ENCODE data around the gene LAMA1. TPM values are rescaled to one million over a fixed set of nuclear protein-coding genes. Genes with fewer than 3 reads are reported as not detected.

Gene LAMA1, protein sequence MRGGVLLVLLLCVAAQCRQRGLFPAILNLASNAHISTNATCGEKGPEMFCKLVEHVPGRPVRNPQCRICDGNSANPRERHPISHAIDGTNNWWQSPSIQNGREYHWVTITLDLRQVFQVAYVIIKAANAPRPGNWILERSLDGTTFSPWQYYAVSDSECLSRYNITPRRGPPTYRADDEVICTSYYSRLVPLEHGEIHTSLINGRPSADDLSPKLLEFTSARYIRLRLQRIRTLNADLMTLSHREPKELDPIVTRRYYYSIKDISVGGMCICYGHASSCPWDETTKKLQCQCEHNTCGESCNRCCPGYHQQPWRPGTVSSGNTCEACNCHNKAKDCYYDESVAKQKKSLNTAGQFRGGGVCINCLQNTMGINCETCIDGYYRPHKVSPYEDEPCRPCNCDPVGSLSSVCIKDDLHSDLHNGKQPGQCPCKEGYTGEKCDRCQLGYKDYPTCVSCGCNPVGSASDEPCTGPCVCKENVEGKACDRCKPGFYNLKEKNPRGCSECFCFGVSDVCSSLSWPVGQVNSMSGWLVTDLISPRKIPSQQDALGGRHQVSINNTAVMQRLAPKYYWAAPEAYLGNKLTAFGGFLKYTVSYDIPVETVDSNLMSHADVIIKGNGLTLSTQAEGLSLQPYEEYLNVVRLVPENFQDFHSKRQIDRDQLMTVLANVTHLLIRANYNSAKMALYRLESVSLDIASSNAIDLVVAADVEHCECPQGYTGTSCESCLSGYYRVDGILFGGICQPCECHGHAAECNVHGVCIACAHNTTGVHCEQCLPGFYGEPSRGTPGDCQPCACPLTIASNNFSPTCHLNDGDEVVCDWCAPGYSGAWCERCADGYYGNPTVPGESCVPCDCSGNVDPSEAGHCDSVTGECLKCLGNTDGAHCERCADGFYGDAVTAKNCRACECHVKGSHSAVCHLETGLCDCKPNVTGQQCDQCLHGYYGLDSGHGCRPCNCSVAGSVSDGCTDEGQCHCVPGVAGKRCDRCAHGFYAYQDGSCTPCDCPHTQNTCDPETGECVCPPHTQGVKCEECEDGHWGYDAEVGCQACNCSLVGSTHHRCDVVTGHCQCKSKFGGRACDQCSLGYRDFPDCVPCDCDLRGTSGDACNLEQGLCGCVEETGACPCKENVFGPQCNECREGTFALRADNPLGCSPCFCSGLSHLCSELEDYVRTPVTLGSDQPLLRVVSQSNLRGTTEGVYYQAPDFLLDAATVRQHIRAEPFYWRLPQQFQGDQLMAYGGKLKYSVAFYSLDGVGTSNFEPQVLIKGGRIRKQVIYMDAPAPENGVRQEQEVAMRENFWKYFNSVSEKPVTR (N-terminal part only)
- total RNA-seq (2022) (122 and 129 TPM in 2 replicates), Bru-seq, nascent RNA (percentile 78 among the genes with signal in this experiment), BruChase-seq, experiment 1, labeled RNA remaining after a 2-hour chase (percentile 78 among the genes with signal in this experiment), BruChase-seq, experiment 2, labeled RNA remaining after a 6-hour chase (percentile 84 among the genes with signal in this experiment)
- long read RNA-seq, partial matches to known transcripts: 35 of 51 reads
- long read RNA-seq, other reads (novel, unspliced or antisense): 16 of 51 reads

DNA sequence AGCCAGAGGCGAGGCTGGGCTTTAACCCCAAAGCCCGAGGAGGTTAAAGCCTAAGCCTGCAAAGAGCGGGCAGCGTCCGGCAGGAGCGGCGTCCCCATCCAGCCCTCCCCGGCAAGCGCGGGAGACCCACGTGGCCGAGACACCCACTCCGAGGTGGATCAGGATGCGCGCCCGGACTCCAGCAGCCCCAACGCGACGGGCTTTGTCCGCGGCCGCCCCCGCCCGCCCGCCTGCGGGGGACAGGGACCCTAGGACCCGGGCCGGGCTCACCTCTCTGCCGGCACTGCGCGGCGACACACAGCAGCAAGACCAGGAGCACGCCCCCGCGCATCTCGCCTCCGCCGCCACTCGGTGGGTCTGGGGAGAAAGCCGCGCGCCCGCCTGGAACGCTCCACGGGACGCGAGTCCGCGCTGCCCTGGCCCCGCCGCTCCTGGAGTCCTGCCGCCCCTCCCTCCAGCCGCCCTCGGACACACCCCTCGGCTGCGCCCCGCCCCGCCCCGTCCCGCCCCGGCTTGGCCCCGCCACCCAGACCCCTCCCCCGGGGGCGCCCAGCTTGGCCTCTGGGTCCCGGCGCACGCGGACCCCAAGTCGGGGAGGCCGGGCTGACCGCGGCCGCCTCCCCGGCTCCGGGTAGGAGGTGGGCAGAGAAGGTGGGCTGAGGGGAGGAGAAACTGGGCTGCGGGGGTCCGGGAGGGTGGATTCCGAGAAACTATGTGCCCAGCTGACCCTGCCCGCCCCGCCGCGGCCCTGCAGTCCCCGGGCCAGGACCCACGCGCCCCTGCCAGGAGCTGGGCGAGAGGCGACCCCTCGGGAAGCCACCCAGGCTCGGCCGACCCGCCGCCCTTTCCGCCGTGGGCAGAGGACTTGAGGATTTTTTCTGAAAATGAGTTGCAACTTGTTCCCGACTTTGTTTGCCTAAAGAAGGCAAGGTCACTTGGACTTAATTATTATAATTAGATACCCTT, at the start of gene LAMA1:
TSS of gene LAMA1 (minus strand) at position 408 of the 966 bp plus-strand sequence. CDS start at position 331, 77 bp downstream.
- Mint-ChIP-seq H3K27me3 (ENCODE audit: insufficient read depth, unreplicated experiment) (no peaks in the 10 kb centered on the region), H3K27ac (ENCODE audit: unreplicated experiment) (no peak within 1 kb of the TSS), H3K9me3 (ENCODE audit: unreplicated experiment) (peaks cover 5% of the 10 kb centered on the region), H3K36me3 (ENCODE audit: insufficient read depth, unreplicated experiment) (no peaks in the 10 kb centered on the region), H3K4me1 (ENCODE audit: low read depth, unreplicated experiment) (peaks cover 25% of the 10 kb centered on the region), H3K4me3 (ENCODE audit: unreplicated experiment) (no peak within 1 kb of the TSS)
- intact Hi-C loops (cut with micrococcal nuclease; ENCODE audit: unreplicated experiment): no loop called here
- H3K27me3 ChIP-seq (replicated peaks; ENCODE audit: control insufficient read depth, insufficient read depth, low read length): no peaks in the 10 kb centered on the region
- peaks cover 22% of the 10 kb centered on the region for H3K4me1 ChIP-seq
- ChIA-PET CTCF (no interaction called here), POLR2A (no interaction called here)
- no peak within 1 kb of the TSS for H3K4me3 ChIP-seq (ENCODE audit: low read depth, low read length)
- TF ChIP-seq, protein P1, sequence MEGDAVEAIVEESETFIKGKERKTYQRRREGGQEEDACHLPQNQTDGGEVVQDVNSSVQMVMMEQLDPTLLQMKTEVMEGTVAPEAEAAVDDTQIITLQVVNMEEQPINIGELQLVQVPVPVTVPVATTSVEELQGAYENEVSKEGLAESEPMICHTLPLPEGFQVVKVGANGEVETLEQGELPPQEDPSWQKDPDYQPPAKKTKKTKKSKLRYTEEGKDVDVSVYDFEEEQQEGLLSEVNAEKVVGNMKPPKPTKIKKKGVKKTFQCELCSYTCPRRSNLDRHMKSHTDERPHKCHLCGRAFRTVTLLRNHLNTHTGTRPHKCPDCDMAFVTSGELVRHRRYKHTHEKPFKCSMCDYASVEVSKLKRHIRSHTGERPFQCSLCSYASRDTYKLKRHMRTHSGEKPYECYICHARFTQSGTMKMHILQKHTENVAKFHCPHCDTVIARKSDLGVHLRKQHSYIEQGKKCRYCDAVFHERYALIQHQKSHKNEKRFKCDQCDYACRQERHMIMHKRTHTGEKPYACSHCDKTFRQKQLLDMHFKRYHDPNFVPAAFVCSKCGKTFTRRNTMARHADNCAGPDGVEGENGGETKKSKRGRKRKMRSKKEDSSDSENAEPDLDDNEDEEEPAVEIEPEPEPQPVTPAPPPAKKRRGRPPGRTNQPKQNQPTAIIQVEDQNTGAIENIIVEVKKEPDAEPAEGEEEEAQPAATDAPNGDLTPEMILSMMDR (IDR thresholded peaks at IDR 0.05; ENCODE audit: insufficient read depth in 1 of 2, low read depth in 1 of 2, low read length in 1 of 2, severe bottlenecking in 1 of 2, unreplicated experiment in 1 of 2): no peak
- no peak for DNase-seq
- H3K36me3 ChIP-seq (ENCODE audit: control insufficient read depth, insufficient read depth, low read length): no peaks in the 10 kb centered on the region
- no TSS peak for BruUV-seq (replicated peaks)
- H3K9me3 ChIP-seq: no peaks in the 10 kb centered on the region

DNA sequence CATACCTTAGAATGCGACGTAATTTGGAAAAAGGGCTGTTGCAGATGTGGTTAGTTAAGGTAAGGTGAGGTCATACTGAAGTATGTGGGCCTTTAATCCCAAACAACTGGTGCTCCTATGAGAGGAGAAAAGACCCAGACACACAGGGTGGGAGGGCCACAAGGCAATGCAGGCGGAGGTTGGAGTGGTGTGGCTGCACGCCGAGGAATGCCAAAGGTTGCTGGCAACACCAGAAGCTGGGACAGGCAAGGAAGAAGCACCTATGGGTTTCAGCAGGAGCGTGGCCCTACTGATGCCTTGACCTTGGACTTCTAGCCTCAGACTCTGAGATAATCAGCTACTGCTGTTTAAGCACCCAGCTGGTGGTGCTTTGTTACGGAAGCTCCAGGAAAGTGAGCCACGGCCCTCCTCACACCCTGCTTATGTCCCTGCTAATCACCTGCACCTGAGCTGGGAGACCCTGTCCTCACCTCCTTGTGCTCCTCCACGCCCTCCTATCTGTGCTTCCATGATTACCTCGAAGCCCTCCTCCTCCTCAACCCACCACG, 48.3 kb upstream of the LAMA1 start:
- Mint-ChIP-seq H3K4me3 (ENCODE audit: unreplicated experiment) (no peak overlapping the region), H3K36me3 (ENCODE audit: insufficient read depth, unreplicated experiment) (peaks cover 6% of the 10 kb centered on the region), H3K27me3 (ENCODE audit: insufficient read depth, unreplicated experiment) (no peaks in the 10 kb centered on the region), H3K4me1 (ENCODE audit: low read depth, unreplicated experiment) (peaks cover 58% of the 10 kb centered on the region), H3K27ac (ENCODE audit: unreplicated experiment) (peak overlapping the region; percentile 22), H3K9me3 (ENCODE audit: unreplicated experiment) (no peaks in the 10 kb centered on the region)
- ChIA-PET CTCF (interaction anchor here (1.0 to 1.5 kb wide), 3 partner anchors 8 to 33 kb away, joined by 3 to 4 read pairs (median 4); no protein-coding TSS in a partner anchor), POLR2A (no interaction called here)
- intact Hi-C loops (cut with micrococcal nuclease; ENCODE audit: unreplicated experiment): no loop called here
- Histone ChIP-seq H3K4me3 (ENCODE audit: low read depth, low read length) (no peak overlapping the region), H3K4me1 (peaks cover 75% of the 10 kb centered on the region), H3K9me3 (no peaks in the 10 kb centered on the region), H3K27me3 (replicated peaks; ENCODE audit: control insufficient read depth, insufficient read depth, low read length) (no peaks in the 10 kb centered on the region), H3K36me3 (ENCODE audit: control insufficient read depth, insufficient read depth, low read length) (no peaks in the 10 kb centered on the region)
- TF ChIP-seq, protein P1 (IDR thresholded peaks at IDR 0.05; ENCODE audit: insufficient read depth in 1 of 2, low read depth in 1 of 2, low read length in 1 of 2, severe bottlenecking in 1 of 2, unreplicated experiment in 1 of 2): no peak
- no peak for DNase-seq
- BruUV-seq (replicated peaks): no TSS peak

Measured in Caco-2 (cell line).